C4-2B (cell line): ENCODE measurements around the gene ATP10D.

Experiments used
- H3K27ac ChIP-seq: fragments of 450-650 bp; 2 replicates; pipeline ENCODE4 v1.5.1; 2017
- CTCF ChIP-seq: fragments of 450-650 bp; conservative IDR thresholded peaks from 2 replicates; pipeline ENCODE4 v1.5.1; 2017; ENCODE audit warnings: mild to moderate bottlenecking
- ZFX ChIP-seq: fragments of 450-650 bp; IDR thresholded peaks from 2 replicates; pipeline ENCODE4 v1.6.1; 2017

Gene ATP10D

GRCh38 chr4:47567511-47567910 is 82.4 kb downstream of the ATP10D start:
- TF ChIP-seq CTCF (no peak), ZFX (no peak)
- H3K27ac ChIP-seq: no peak overlapping the region

GRCh38 chr4:47570816-47571215 is 85.7 kb downstream of the ATP10D start:
- TF ChIP-seq ZFX: no peak
- no peak for TF ChIP-seq CTCF
- H3K27ac ChIP-seq: no peak overlapping the region

GRCh38 chr4:47572981-47573380 is 87.9 kb downstream of the ATP10D start:
- TF ChIP-seq ZFX: no peak
- no peak for TF ChIP-seq CTCF
- no peak overlapping the region for H3K27ac ChIP-seq

GRCh38 chr4:47577779-47578553 is 92.9 kb downstream of the ATP10D start:
- TF ChIP-seq CTCF (no peak), ZFX (no peak)
- no peak overlapping the region for H3K27ac ChIP-seq

GRCh38 chr4:47579235-47579634 is 94.2 kb downstream of the ATP10D start:
- no peak overlapping the region for H3K27ac ChIP-seq
- no peak for TF ChIP-seq ZFX
- TF ChIP-seq CTCF: no peak

- TF ChIP-seq ZFX: no peak
- TF ChIP-seq CTCF: no peak
- no peak overlapping the region for H3K27ac ChIP-seq
Measured at GRCh38 chr4:47590325-47590724, 105.2 kb downstream of the ATP10D start.

- TF ChIP-seq CTCF (no peak), ZFX (no peak)
- no peak overlapping the region for H3K27ac ChIP-seq
Measured at GRCh38 chr4:47597696-47598095, 112.6 kb downstream of the ATP10D start.
